HL-60 (cell line): Measurements from ENCODE around the gene DNM3.

Experiments
- DNase-seq, 2 experiments: peaks; one replicate each; pipeline ENCODE4 v3.0.0-alpha.2; 2010 to 2020; ENCODE audit warnings: low read depth in 1 of 2, low spot score in 1 of 2
- H3K27ac ChIP-seq: fragments of 250-450 bp; sonication (Bioruptor Pico); replicated peaks from 2 replicates; pipeline ENCODE4 v1.5.1; 2020; ENCODE audit warnings: mild to moderate bottlenecking, moderate library complexity
- H3K27me3 ChIP-seq: fragments of 250-450 bp; sonication (Bioruptor Pico); 2 replicates; pipeline ENCODE4 v1.5.1; 2021; ENCODE audit warnings: mild to moderate bottlenecking, moderate library complexity; ENCODE audit not compliant: insufficient read depth, poor library complexity, severe bottlenecking
- H3K4me3 ChIP-seq: replicated peaks from 2 replicates; pipeline ENCODE4 v1.5.1; 2011; ENCODE audit warnings: mild to moderate bottlenecking, control low read depth, low read length; ENCODE audit not compliant: insufficient read depth
- GABPA ChIP-seq: IDR thresholded peaks from 2 replicates; pipeline ENCODE4 v1.6.1; 2012; ENCODE audit warnings: low read depth
- POLR2AphosphoS5 ChIP-seq: IDR thresholded peaks from 2 replicates; pipeline ENCODE4 v1.6.1; 2012; ENCODE audit warnings: low read depth
- SPI1 ChIP-seq: IDR thresholded peaks from 2 replicates; pipeline ENCODE4 v1.6.1; 2012; ENCODE audit warnings: low read depth, mild to moderate bottlenecking, borderline replicate concordance
- TF ChIP-seq, protein P1 (sequence below): IDR thresholded peaks from one replicate; pipeline ENCODE4 v1.5.1; 2011; ENCODE audit warnings: low read length, control low read depth, inconsistent platforms; ENCODE audit not compliant: insufficient read depth
- TF ChIP-seq, protein P2 (sequence below): IDR thresholded peaks from 2 replicates; pipeline ENCODE4 v1.6.1; 2012; ENCODE audit warnings: low read depth; ENCODE audit not compliant: insufficient replicate concordance

The DNM3 gene

DNA sequence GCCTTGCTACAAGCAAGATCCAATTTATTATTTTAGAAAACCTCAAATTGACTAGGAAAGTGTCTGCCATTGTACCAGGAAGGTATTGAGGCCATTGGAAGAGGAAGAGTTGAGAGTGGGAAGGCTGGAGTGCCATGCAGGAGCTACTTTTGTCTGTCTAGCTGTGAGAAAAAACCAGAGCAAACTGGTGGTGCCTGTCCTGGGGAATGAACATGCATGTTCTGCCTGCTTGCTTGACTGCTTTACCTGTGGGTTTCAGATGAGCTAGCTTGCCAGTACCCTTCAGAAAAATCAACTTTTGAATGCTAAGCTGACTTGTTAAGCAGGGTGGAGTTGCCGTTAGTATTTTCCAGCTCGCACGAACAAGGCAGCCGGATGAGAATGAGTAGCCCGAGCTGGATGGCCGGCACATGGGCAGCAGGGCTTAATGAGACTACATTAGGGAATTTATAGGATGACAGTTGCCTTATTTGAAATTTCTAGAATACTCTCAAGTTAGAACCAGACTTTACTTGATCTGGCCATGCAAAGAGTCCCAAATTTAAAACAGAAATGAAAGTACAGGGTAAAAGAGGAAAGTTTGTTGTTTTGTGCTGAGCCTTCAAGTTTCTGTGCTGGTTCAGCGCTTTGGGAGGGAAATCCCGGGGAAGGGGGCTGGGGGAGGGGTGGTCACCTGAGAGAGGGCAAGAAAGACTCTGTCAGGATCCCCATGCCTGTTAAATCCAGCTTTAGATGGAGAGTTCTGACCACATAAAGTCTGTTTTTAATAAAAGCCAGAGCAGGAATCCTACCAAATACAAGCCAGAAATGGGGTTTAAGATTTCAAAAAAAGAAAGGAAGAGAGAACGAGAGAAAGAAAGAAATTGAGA, 549.6 kb downstream of the DNM3 start:
- Histone ChIP-seq H3K4me3 (no peak overlapping the region), H3K27ac (no peak overlapping the region), H3K27me3 (no peaks in the 10 kb centered on the region)
- DNase-seq: no peak
- TF ChIP-seq GABPA (no peak), POLR2AphosphoS5 (no peak), SPI1 (no peak)
- TF ChIP-seq, protein P1, sequence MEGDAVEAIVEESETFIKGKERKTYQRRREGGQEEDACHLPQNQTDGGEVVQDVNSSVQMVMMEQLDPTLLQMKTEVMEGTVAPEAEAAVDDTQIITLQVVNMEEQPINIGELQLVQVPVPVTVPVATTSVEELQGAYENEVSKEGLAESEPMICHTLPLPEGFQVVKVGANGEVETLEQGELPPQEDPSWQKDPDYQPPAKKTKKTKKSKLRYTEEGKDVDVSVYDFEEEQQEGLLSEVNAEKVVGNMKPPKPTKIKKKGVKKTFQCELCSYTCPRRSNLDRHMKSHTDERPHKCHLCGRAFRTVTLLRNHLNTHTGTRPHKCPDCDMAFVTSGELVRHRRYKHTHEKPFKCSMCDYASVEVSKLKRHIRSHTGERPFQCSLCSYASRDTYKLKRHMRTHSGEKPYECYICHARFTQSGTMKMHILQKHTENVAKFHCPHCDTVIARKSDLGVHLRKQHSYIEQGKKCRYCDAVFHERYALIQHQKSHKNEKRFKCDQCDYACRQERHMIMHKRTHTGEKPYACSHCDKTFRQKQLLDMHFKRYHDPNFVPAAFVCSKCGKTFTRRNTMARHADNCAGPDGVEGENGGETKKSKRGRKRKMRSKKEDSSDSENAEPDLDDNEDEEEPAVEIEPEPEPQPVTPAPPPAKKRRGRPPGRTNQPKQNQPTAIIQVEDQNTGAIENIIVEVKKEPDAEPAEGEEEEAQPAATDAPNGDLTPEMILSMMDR: no peak
- TF ChIP-seq, protein P2, sequence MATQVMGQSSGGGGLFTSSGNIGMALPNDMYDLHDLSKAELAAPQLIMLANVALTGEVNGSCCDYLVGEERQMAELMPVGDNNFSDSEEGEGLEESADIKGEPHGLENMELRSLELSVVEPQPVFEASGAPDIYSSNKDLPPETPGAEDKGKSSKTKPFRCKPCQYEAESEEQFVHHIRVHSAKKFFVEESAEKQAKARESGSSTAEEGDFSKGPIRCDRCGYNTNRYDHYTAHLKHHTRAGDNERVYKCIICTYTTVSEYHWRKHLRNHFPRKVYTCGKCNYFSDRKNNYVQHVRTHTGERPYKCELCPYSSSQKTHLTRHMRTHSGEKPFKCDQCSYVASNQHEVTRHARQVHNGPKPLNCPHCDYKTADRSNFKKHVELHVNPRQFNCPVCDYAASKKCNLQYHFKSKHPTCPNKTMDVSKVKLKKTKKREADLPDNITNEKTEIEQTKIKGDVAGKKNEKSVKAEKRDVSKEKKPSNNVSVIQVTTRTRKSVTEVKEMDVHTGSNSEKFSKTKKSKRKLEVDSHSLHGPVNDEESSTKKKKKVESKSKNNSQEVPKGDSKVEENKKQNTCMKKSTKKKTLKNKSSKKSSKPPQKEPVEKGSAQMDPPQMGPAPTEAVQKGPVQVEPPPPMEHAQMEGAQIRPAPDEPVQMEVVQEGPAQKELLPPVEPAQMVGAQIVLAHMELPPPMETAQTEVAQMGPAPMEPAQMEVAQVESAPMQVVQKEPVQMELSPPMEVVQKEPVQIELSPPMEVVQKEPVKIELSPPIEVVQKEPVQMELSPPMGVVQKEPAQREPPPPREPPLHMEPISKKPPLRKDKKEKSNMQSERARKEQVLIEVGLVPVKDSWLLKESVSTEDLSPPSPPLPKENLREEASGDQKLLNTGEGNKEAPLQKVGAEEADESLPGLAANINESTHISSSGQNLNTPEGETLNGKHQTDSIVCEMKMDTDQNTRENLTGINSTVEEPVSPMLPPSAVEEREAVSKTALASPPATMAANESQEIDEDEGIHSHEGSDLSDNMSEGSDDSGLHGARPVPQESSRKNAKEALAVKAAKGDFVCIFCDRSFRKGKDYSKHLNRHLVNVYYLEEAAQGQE: no peak

DNA sequence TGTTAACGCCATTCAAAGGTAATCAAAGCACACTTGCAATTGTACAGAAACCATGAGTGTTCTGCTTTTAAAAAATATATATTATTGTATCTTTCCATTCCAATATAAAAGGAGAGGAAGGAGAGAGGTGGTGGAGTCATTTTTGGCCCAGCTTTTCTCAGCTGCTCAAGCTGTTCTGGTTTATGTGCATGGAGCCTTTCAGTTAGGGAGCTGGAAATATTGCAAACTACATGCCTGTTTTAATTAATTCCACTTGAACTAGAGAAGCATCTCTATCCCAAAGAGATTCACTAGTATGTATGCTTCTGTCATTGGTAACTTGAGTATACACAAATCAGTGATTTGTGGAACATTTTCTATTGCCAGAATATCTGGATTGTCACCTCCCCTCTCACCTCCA, 550.7 kb downstream of the DNM3 start:
- Histone ChIP-seq H3K4me3 (no peak overlapping the region), H3K27ac (no peak overlapping the region), H3K27me3 (no peaks in the 10 kb centered on the region)
- TF ChIP-seq, protein P2: no peak
- no peak for TF ChIP-seq POLR2AphosphoS5
- no peak for TF ChIP-seq GABPA
- TF ChIP-seq, protein P1: no peak
- no peak for TF ChIP-seq SPI1
- DNase-seq: no peak

DNA sequence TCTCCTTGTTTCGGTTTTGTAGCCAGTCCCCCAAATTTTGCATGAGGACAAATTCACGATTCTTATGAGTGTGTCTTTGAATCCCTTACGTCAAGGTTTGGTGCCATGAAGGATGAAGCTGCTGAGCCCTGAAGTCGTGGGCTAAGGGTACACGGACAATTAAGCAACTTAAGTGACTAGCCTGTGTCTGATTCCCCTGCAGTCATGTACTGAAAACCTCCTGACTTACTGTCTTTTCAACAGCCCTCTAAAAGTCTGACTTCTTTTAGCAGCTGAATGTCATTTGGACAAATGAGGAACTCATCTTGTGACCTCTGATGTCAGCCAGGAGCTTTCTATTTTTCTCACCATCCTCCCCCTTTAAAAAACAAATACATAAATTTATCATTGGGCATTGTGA, 552.1 kb downstream of the DNM3 start:
- Histone ChIP-seq H3K4me3 (no peak overlapping the region), H3K27ac (no peak overlapping the region), H3K27me3 (no peaks in the 10 kb centered on the region)
- DNase-seq: no peak
- TF ChIP-seq POLR2AphosphoS5 (no peak), SPI1 (peak; percentile 60; the same call in 1 of the 2 replicates)

DNA sequence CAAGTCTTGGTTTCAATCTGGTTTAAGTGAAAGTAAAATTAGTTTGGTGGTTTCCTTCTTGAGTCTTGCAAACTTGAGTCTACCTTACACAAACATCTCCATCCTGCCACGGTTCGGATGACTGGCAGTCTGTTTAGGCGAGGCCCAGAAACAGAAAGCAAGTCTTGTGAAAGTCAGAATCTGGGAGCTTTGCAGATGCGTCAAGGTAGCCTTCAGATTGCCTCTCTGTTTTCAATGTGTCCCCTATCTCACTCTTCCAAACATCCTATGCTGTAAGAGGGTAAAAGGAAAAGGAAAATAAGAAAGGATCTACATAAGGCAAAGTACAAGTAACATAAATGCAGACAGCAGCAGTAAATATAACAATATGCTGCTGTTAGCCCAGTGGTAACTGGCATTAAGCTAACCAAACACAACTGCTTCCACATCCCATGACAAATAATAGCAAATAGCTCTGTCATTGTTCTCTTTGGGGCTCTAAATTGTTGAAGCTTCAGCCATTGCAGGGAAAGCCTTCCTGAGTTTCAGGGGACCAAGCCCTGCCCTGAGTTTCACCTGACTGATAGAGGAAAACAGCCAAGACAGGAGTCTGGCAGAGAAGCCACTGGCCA, 552.9 kb downstream of the DNM3 start:
- H3K4me3 ChIP-seq: no peak overlapping the region
- no peak overlapping the region for H3K27ac ChIP-seq
- no peaks in the 10 kb centered on the region for H3K27me3 ChIP-seq
- no peak for DNase-seq
- TF ChIP-seq SPI1 (no peak), POLR2AphosphoS5 (no peak), GABPA (no peak)
- TF ChIP-seq, protein P2: no peak
- TF ChIP-seq, protein P1: no peak
